Mesothelial cell of epicardium (in vitro differentiated cells): ENCODE results near the gene PLXDC2. TPM values are rescaled to one million over a fixed set of nuclear protein-coding genes. Genes with fewer than 3 reads are reported as not detected.
A peak's percentile ranks its signal among the peaks of the same experiment; 100 is the strongest.

ENCODE experiments used
- DNase-seq, 2 experiments: peaks; one replicate each; pipeline ENCODE4 v3.0.0; 2021; ENCODE audit warnings: low spot score in 2 of 2; ENCODE audit not compliant: unreplicated experiment in 2 of 2
- H3K27ac Mint-ChIP-seq: 2 replicates; pipeline ENCODE4 v1.8.0; 2021; ENCODE audit warnings: mixed read lengths
- H3K27me3 Mint-ChIP-seq: 2 replicates; pipeline ENCODE4 v1.8.0; 2021; ENCODE audit warnings: low read depth, mixed read lengths
- H3K36me3 Mint-ChIP-seq: 2 replicates; pipeline ENCODE4 v1.8.0; 2021; ENCODE audit warnings: mixed read lengths
- H3K4me1 Mint-ChIP-seq: 2 replicates; pipeline ENCODE4 v1.8.0; 2021; ENCODE audit warnings: mixed read lengths
- H3K4me3 Mint-ChIP-seq: 2 replicates; pipeline ENCODE4 v1.8.0; 2021; ENCODE audit warnings: mild to moderate bottlenecking, moderate library complexity, mixed read lengths
- H3K9me3 Mint-ChIP-seq: 2 replicates; pipeline ENCODE4 v1.8.0; 2021; ENCODE audit warnings: mixed read lengths
- CTCF ChIP-seq: fragments of 200-600 bp; sonication (generic); IDR thresholded peaks from one replicate; pipeline ENCODE4 v1.5.0; 2021; ENCODE audit warnings: antibody characterized with exemption; ENCODE audit not compliant: unreplicated experiment
- total RNA-seq: library from RNA; stranded (reverse); gene quantifications from 3 replicates; pipeline ENCODE4 v1.2.1, GENCODE V29; 2021

PLXDC2 gene
- total RNA-seq, 1 donor from 2014 or later: 60.0 TPM

- peaks cover 5% of the 10 kb centered on the region for H3K9me3 Mint-ChIP-seq
- H3K4me3 Mint-ChIP-seq: no peak overlapping the region
- DNase-seq: no peak
- no peak overlapping the region for H3K27ac Mint-ChIP-seq
- H3K4me1 Mint-ChIP-seq: peaks cover 6% of the 10 kb centered on the region
- no peak for TF ChIP-seq CTCF
- no peaks in the 10 kb centered on the region for H3K27me3 Mint-ChIP-seq
- H3K36me3 Mint-ChIP-seq: peaks cover 6% of the 10 kb centered on the region
Observed at GRCh38 chr10:20094226-20094976, 278.2 kb downstream of the PLXDC2 start.

GRCh38 chr10:20100171-20100570 is 283.9 kb downstream of the PLXDC2 start:
- no peaks in the 10 kb centered on the region for H3K36me3 Mint-ChIP-seq
- no peak for TF ChIP-seq CTCF
- H3K27me3 Mint-ChIP-seq: no peaks in the 10 kb centered on the region
- peak overlapping the region; percentile 54 for H3K27ac Mint-ChIP-seq
- DNase-seq: no peak
- no peaks in the 10 kb centered on the region for H3K9me3 Mint-ChIP-seq
- H3K4me1 Mint-ChIP-seq: peaks cover 18% of the 10 kb centered on the region
- no peak overlapping the region for H3K4me3 Mint-ChIP-seq

GRCh38 chr10:20105236-20105635 is 289.0 kb downstream of the PLXDC2 start:
- H3K4me1 Mint-ChIP-seq: peaks cover 6% of the 10 kb centered on the region
- no peak for DNase-seq
- H3K27me3 Mint-ChIP-seq: no peaks in the 10 kb centered on the region
- H3K27ac Mint-ChIP-seq: no peak overlapping the region
- no peaks in the 10 kb centered on the region for H3K36me3 Mint-ChIP-seq
- no peak overlapping the region for H3K4me3 Mint-ChIP-seq
- no peak for TF ChIP-seq CTCF
- no peaks in the 10 kb centered on the region for H3K9me3 Mint-ChIP-seq

GRCh38 chr10:20105931-20106330 is 289.7 kb downstream of the PLXDC2 start:
- H3K4me1 Mint-ChIP-seq: peaks cover 6% of the 10 kb centered on the region
- H3K27me3 Mint-ChIP-seq: no peaks in the 10 kb centered on the region
- no peak for TF ChIP-seq CTCF
- no peaks in the 10 kb centered on the region for H3K9me3 Mint-ChIP-seq
- H3K4me3 Mint-ChIP-seq: no peak overlapping the region
- H3K27ac Mint-ChIP-seq: no peak overlapping the region
- H3K36me3 Mint-ChIP-seq: no peaks in the 10 kb centered on the region
- no peak for DNase-seq

GRCh38 chr10:20108021-20108420 is 291.8 kb downstream of the PLXDC2 start:
- Mint-ChIP-seq H3K36me3 (peaks cover 8% of the 10 kb centered on the region), H3K9me3 (peaks cover 2% of the 10 kb centered on the region), H3K27me3 (no peaks in the 10 kb centered on the region), H3K4me1 (peaks cover 6% of the 10 kb centered on the region), H3K4me3 (no peak overlapping the region), H3K27ac (no peak overlapping the region)
- TF ChIP-seq CTCF: no peak
- DNase-seq: no peak
